Left ventricle myocardium inferior (tissue), 1 donor: ENCODE data around the gene MAGEA2B. TPM values are rescaled to one million over a fixed set of nuclear protein-coding genes. Genes with fewer than 3 reads are reported as not detected.
"Not testable (repeated sequence)": the region's sequence is repeated elsewhere in the genome, so short reads cannot be mapped to it uniquely, and the experiment has no call there.

Source experiments
- DNase-seq: peaks from one replicate; pipeline ENCODE4 v3.0.0-alpha.2; 2020
- H3K27ac ChIP-seq: fragments of 200-600 bp; replicated peaks from 2 replicates; pipeline ENCODE4 v1.8.0; 2021
- H3K27me3 ChIP-seq: fragments of 200-600 bp; 2 replicates; pipeline ENCODE4 v1.8.0; 2021; ENCODE audit warnings: low read depth
- H3K36me3 ChIP-seq: fragments of 200-600 bp; 2 replicates; pipeline ENCODE4 v1.8.0; 2021
- H3K4me1 ChIP-seq: fragments of 200-600 bp; 2 replicates; pipeline ENCODE4 v1.8.0; 2021
- H3K4me3 ChIP-seq: fragments of 200-600 bp; 2 replicates; pipeline ENCODE4 v1.8.0; 2021; ENCODE audit warnings: mild to moderate bottlenecking, moderate library complexity
- H3K9me3 ChIP-seq: fragments of 200-600 bp; replicated peaks from 2 replicates; pipeline ENCODE4 v1.8.0; 2021
- CTCF ChIP-seq: fragments of 200-600 bp; IDR thresholded peaks from 2 replicates; pipeline ENCODE4 v1.8.0; 2021; ENCODE audit warnings: antibody characterized with exemption, mild to moderate bottlenecking, borderline replicate concordance
- intact Hi-C: fragments of 100-400 bp; cut with micrococcal nuclease; formaldehyde crosslinking; loops from one replicate; pipeline ENCODE4 v1.11.0; 2022
- total RNA-seq: library from RNA; stranded (reverse); fragmentation: NEBNext Ultra II Directional; extraction: Animal tissue kit (Norgen Biotek cat#: 25700); gene quantifications from one replicate; pipeline ENCODE4 v1.2.1, GENCODE V29; 2021
- donor health status: DM: no; HTN: yes; CAD: no; lungs with severe emphysema.

MAGEA2B gene
- total RNA-seq, 1 donor from 2014 or later: not detected

GRCh38 chrX:152738560-152738959, 24.1 kb downstream of the MAGEA2B start:
- no peaks in the 10 kb centered on the region for H3K27me3 ChIP-seq
- H3K36me3 ChIP-seq: no peaks in the 10 kb centered on the region
- H3K4me3 ChIP-seq: no peak overlapping the region
- H3K9me3 ChIP-seq: no peaks in the 10 kb centered on the region
- DNase-seq: no peak
- TF ChIP-seq CTCF: no peak
- intact Hi-C loops: no loop called here
- no peaks in the 10 kb centered on the region for H3K4me1 ChIP-seq
- H3K27ac ChIP-seq: no peak overlapping the region

- H3K36me3 ChIP-seq, H3K9me3 ChIP-seq, H3K4me1 ChIP-seq, intact Hi-C loops, H3K27me3 ChIP-seq, H3K27ac ChIP-seq, H3K4me3 ChIP-seq, DNase-seq: not testable (repeated sequence)
Observed at GRCh38 chrX:152753686-152754650, 39.5 kb downstream of the MAGEA2B start, which contains the start of gene MAGEA2. Gene MAGEA2, minus strand, starts transcription at chrX:152753842. Its CDS starts 2,479 bp downstream, at chrX:152751363.

GRCh38 chrX:152754871-152755270, 40.4 kb downstream of the MAGEA2B start:
- H3K4me3 ChIP-seq, intact Hi-C loops, H3K4me1 ChIP-seq, H3K27ac ChIP-seq, H3K36me3 ChIP-seq, H3K9me3 ChIP-seq, H3K27me3 ChIP-seq, DNase-seq: not testable (repeated sequence)

GRCh38 chrX:152758918-152759317, 44.5 kb downstream of the MAGEA2B start, which contains the start of gene CSAG3:
Gene CSAG3, plus strand, starts transcription at chrX:152759218.
- H3K36me3 ChIP-seq, H3K9me3 ChIP-seq, H3K4me3 ChIP-seq, H3K27ac ChIP-seq, DNase-seq, H3K4me1 ChIP-seq, intact Hi-C loops, H3K27me3 ChIP-seq: not testable (repeated sequence)

- H3K4me1 ChIP-seq, H3K27me3 ChIP-seq, H3K9me3 ChIP-seq, intact Hi-C loops, DNase-seq, H3K27ac ChIP-seq, H3K36me3 ChIP-seq, H3K4me3 ChIP-seq: not testable (repeated sequence)
Observed at GRCh38 chrX:152759544-152759943, 45.1 kb downstream of the MAGEA2B start.

- intact Hi-C loops, DNase-seq: not testable (repeated sequence)
Observed at GRCh38 chrX:152761582-152761981, 47.2 kb downstream of the MAGEA2B start.

GRCh38 chrX:152766562-152766961, 52.1 kb downstream of the MAGEA2B start:
- H3K27me3 ChIP-seq, H3K36me3 ChIP-seq, intact Hi-C loops, H3K4me1 ChIP-seq, H3K4me3 ChIP-seq, DNase-seq, H3K27ac ChIP-seq, H3K9me3 ChIP-seq: not testable (repeated sequence)

More at GRCh38 chrX:152761582-152761981, 47.2 kb downstream of the MAGEA2B start:
- not testable (repeated sequence) for H3K9me3 ChIP-seq, H3K27ac ChIP-seq, H3K4me3 ChIP-seq, H3K36me3 ChIP-seq, H3K4me1 ChIP-seq, H3K27me3 ChIP-seq

Other genes with a start within 250 kb of the MAGEA2B start
- gene GABRQ, start 76.7 kb upstream of the MAGEA2B start, total RNA-seq: not detected
- not detected for gene MAGEA3, start 15.8 kb upstream of the MAGEA2B start, total RNA-seq
- gene CSAG2, start 5.4 kb upstream of the MAGEA2B start, total RNA-seq: not detected
- gene CSAG1, start 19.1 kb downstream of the MAGEA2B start, total RNA-seq: not detected
- not detected for gene MAGEA12, start 19.1 kb downstream of the MAGEA2B start, total RNA-seq
- gene MAGEA2, start 39.2 kb downstream of the MAGEA2B start, total RNA-seq: not detected
- gene CSAG3, start 44.6 kb downstream of the MAGEA2B start, total RNA-seq: not detected
- not detected for gene MAGEA6, start 55.1 kb downstream of the MAGEA2B start, total RNA-seq
- gene CETN2, start 116.1 kb downstream of the MAGEA2B start, total RNA-seq: 24.1 TPM
- 11.4 TPM for gene NSDHL, start 116.4 kb downstream of the MAGEA2B start, total RNA-seq
- gene ZNF185, start 183.4 kb downstream of the MAGEA2B start, total RNA-seq: 1.6 TPM